Vagina (tissue), 2 donors: Measurements from ENCODE around the gene PRTG.

Experiments used
- POLR2A ChIP-seq, 2 donors: fragments of 450-650 bp; IDR thresholded peaks; one replicate each; pipeline ENCODE4 v1.6.1; 2017; ENCODE audit warnings: antibody characterized with exemption in 2 of 2, mild to moderate bottlenecking in 2 of 2, moderate library complexity in 2 of 2
- POLR2AphosphoS5 ChIP-seq, 2 donors: sonication (generic); formaldehyde crosslinking; IDR thresholded peaks; one replicate each; pipeline ENCODE4 v1.9.0; 2017; ENCODE audit warnings: antibody characterized with exemption in 2 of 2, mild to moderate bottlenecking in 2 of 2, low read depth in 1 of 2; ENCODE audit not compliant: insufficient read depth in 1 of 2
- TF ChIP-seq, protein P1 (sequence below), 3 experiments: fragments of 450-650 bp in 2 of 3; fragments of 200-600 bp in 1 of 3; sonication (generic) in 1 of 3; IDR thresholded peaks; one replicate each; pipeline ENCODE4 v1.5.1; 2017 to 2019; ENCODE audit warnings: antibody characterized with exemption in 3 of 3, mild to moderate bottlenecking in 2 of 3, moderate library complexity in 2 of 3

DNA sequence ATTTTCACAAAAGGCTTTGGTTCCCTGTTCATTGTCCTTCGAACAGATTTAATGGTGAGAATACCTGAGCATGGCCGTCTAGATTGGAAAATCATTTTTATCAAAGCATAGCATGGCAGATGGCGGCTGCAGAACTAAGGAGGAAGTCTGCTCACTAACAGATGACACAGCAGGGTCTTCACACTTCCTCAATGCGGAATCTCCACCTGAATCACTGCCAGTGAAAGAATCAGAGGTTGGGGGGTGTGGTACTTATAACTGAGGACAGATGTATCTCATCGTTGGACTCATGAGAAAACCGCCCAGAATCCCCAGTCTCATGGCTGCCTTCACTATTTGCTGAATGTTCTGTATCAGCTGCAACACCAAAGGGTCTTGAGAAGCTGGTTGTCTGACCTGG is 123.2 kb downstream of the PRTG start:
- TF ChIP-seq POLR2A (IDR thresholded peaks at IDR 0.05), result no peak
- no peak for TF ChIP-seq POLR2AphosphoS5 (IDR thresholded peaks at IDR 0.05; ENCODE audit: insufficient read depth in 1 of 2, low read depth in 1 of 2)
- TF ChIP-seq, protein P1, sequence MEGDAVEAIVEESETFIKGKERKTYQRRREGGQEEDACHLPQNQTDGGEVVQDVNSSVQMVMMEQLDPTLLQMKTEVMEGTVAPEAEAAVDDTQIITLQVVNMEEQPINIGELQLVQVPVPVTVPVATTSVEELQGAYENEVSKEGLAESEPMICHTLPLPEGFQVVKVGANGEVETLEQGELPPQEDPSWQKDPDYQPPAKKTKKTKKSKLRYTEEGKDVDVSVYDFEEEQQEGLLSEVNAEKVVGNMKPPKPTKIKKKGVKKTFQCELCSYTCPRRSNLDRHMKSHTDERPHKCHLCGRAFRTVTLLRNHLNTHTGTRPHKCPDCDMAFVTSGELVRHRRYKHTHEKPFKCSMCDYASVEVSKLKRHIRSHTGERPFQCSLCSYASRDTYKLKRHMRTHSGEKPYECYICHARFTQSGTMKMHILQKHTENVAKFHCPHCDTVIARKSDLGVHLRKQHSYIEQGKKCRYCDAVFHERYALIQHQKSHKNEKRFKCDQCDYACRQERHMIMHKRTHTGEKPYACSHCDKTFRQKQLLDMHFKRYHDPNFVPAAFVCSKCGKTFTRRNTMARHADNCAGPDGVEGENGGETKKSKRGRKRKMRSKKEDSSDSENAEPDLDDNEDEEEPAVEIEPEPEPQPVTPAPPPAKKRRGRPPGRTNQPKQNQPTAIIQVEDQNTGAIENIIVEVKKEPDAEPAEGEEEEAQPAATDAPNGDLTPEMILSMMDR (IDR thresholded peaks at IDR 0.05), result no peak
